Measurements from ENCODE around the gene TEX52.
A peak's percentile ranks its signal among the peaks of the same experiment; 100 is the strongest.
"Not testable (repeated sequence)": the region's sequence is repeated elsewhere in the genome, so short reads cannot be mapped to it uniquely, and the experiment has no call there.

TEX52 gene

GRCh38 chr12:2857021-2857431, at the start of gene TEX52:
Gene TEX52 (minus strand): TSS chr12:2857039. CDS start chr12:2857026, 13 bp downstream.
- FAIRE-seq = no peak

GRCh38 chr12:2904260-2904659, 47.4 kb upstream of the TEX52 start:
- FAIRE-seq = no peak

DNA sequence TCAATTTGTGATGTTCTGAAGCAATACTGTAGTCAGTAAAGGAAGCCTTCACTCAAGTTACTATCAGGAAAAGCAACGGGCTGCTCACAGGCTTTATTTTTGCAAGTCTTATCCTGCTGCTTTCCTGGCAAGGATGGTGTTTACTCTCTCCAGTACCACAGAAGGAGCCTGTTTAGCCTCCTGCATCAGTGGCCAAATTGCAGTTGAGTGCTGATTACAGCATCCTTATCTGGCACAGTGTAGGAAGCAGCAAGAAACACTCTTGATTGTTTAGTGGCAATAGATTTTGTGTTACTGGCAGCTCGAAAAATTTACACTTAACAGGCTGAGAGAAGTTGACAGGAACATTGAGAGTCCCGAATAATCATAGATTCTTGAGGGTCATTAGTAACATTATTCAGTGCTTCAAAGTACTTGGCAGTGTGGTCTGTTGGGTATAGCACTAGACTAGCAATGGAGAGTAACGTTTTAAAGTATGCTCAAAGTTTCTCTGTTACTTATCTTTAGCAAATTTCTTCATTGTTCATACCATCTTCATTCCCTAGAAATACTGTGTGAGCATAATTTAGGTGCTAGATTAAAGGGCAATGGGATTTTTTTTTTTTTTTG, 45.5 kb upstream of the TEX52 start:
- FAIRE-seq = no peak

DNA sequence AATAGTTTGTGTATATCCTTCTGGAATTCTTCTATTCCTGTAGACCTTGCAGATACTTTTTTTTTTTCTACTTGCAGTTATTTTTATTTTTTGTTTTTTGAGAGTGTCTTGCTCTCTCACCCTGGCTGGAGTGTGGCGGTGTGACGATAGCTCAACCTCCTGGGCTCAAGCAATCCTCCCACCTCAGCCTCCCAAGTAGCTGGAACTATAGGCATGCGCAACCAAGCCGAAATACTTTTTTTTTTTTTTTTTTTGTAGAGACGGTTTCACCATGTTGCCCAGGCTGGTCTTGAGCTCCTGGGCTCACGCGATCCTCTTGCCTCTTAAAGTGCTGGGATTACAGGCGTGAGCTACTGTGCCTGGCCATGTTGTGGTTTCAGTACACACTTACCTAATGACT, 43.8 kb upstream of the TEX52 start:
- no peak for FAIRE-seq

DNA sequence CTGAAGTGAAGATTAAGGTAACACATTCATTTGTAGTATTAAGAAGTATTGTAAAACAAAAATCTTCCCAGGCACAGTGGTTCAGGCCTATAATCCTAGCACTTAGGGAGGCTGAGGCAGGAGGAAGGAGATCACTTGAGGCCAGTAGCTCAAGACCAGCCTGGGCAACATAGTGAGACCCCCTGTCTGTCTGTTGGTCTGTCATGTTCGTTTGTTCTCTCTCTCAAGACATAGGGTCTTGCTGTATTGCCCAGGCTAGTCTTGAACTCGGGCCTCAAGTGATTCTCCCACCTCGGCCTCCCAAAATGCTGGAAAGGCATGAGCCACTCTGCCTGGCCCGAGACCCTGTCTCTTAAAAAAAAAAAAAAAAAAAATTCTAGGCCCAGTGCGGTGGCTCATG, 40.6 kb upstream of the TEX52 start:
- no peak for FAIRE-seq

DNA sequence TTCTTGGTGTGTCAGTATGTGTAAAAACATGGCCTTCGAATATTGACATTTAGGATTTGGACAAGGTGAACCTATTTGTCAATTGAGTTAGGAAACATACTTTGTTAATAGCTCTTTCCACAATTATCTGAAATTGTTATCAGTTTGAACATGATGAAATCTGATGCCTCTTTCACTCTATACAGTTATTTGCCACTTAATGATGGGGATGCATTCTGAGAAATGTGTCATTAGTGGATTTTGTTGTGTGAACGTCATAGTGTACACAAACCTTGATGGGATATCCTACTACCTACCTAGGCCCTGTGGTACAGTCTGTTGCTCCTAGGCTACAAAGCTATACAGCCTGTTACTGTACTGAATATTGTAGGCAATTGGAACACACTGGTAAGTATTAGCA, 38.7 kb upstream of the TEX52 start:
- no peak for FAIRE-seq

GRCh38 chr12:2895051-2895451, 38.2 kb upstream of the TEX52 start:
- no peak for FAIRE-seq

DNA sequence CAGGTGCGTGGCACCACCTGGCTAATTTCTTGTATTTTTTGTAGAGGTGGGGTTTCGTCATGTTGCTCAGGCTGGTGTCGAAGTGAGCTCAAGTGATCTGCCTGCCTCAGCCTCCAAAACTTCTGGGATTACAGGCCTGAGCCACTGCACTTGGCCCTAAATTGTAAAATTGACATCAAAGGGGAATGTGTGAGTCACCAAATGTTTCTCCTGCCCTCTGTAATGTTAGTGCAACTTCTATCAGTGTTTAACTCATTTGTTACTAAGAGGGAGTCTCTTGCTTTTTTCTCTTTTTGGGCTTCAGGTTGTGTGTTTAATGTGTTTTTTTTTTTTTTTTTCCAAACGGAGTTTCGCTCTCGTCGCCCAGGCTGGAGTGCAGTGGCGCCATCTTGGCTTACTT, 36.2 kb upstream of the TEX52 start:
- no peak for FAIRE-seq

GRCh38 chr12:2892246-2892645, 35.4 kb upstream of the TEX52 start:
- FAIRE-seq = no peak

GRCh38 chr12:2891240-2892053, 34.6 kb upstream of the TEX52 start:
- peak; percentile 83 for FAIRE-seq

DNA sequence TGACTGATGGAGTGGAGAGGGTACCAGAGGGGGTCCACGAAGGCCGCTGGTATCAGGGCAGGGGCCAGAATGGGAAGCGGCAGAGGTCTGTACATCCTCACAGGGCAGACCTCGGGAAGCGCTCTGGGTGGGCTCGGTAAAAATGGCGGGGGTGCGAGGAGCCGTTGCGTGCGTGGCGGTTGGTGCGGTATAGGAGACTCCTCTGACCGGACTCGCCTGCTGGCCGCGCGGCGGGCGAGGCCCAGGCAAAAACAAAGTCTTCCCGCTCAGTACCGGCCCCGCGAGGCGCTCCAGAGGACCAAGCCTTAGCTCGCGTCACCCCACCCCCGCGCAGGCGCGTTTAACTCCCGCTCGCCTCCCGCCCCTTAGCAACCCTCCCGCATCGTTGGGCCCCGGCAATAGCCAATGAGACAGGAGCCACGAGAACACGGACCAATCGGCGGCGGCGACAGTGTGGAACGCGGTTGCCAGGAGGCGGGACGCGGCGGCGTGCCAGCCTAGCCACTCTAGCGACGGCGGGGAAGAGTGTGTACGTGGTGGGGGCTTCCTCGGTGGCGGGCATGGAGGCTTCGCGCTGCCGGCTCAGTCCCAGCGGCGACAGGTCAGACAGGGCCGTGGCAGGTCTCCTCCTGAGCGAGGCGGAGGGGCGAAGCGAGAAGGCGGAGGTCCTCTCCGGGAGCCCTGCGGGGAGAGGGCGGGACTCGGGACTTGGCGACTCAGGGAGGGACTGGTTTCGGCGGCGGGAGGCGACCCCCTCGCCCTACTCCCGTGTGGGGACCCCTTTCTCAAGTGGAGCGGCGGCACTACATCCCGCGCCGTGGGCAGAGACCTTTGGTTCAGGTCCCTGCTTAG, 33.8 kb upstream of the TEX52 start, which contains the start of gene TULP3:
TULP3 (plus strand) TSS at position 504 of the 852 bp plus-strand sequence; CDS start at position 561, 57 bp downstream.
- FAIRE-seq = peak; percentile 95

- FAIRE-seq = no peak
These were observed 33.2 kb upstream of the TEX52 start for GRCh38 chr12:2890001-2890387.

DNA sequence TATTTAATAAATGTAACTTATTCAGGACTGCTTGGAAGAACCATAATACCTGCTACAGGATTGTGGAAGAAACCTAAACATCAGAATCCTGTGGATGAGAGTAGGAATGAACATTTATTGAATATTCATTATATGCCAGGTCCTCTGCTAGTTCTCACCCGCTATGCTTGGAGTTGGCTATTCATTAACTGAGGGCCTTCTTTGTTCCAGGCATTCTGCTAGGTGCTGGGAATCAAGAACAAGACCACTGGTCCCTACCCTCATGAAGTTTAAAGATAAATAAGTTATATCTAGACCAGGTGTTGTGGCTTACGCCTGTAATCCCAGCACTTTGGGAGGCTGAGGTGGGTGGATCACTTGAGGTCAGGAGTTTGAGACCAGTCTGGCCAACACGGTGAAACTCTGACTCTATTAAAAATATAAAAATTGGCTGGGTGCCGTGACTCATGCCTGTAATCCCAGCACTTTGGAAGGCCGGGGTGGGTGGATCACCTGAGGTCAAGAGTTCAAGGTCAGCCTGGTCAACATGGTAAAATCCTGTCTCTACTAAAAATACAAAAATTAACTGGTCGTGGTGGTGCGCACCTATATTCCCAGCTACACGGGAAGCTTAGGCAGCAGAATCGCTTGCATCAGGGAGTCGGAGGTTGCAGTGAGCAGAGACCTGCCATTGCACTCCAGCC, 30.1 kb upstream of the TEX52 start:
- FAIRE-seq = no peak

DNA sequence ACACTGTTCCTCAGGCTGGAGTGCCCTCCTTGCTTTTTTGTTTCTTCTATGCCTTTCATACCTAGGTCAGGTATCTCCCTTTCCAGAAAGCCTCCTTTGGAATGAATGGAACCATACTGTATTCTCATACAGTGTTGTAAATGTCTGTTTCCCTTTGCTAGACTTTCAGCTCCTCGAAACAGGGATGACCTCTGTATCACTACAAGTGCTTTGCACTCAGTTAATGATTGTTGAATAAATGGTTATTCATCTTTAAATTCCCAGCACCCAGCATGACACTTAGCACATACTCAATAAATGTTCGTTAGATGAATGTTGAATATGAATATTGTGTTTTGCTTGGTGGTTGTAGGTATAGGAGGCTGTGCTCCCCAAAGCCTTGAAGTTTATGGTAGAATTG, 28.0 kb upstream of the TEX52 start:
- no peak for FAIRE-seq

- no peak for FAIRE-seq
These were observed 23.0 kb upstream of the TEX52 start for GRCh38 chr12:2879853-2880252.

DNA sequence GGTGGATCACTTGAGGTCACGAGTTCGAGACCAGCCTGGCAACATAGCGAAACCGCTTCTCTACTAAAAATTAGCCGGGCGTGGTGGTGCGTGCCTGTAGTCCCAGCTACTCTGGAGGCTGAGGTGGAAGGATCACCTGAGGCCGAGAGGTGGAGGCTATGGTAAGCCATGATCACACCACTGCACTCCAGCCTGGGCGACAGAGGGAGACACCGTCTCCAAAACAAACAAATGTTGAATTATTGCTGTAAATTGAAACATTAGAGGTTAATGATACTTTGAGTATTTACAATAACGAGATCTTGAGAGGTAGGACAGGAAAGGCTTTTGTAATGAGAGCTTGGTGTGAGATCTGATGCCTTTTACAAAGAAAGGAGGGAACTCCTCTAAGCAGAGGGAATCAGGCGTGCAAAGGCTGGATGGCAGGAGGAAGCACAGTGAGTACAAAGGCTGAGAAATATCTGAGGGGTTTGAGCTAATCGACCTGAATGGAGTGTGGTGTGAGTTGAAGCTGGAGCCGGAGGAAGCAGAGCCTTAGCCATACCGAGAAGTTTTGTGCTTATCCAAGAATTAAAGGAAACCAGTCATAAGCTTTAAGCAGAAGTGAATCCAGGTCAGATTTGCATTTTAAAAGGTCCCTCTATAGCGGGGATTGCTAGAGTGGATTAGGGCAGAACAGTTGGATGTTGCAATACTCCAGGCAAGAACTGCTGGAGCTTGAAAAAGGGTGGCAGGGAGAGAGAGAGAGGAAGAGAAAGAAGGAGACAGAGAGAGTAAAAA, 21.3 kb upstream of the TEX52 start:
- FAIRE-seq = no peak

- no peak for FAIRE-seq
These were observed 20.5 kb upstream of the TEX52 start, which contains the start of the genes FOXM1 and RHNO1 for GRCh38 chr12:2877047-2877952. Gene FOXM1 (minus strand): TSS chr12:2877174. CDS start chr12:2874478, 2,696 bp downstream. Gene RHNO1 (plus strand): TSS chr12:2877223. CDS start chr12:2885367, 8,144 bp downstream.

GRCh38 chr12:2876431-2877046, 19.7 kb upstream of the TEX52 start:
- no peak for FAIRE-seq

DNA sequence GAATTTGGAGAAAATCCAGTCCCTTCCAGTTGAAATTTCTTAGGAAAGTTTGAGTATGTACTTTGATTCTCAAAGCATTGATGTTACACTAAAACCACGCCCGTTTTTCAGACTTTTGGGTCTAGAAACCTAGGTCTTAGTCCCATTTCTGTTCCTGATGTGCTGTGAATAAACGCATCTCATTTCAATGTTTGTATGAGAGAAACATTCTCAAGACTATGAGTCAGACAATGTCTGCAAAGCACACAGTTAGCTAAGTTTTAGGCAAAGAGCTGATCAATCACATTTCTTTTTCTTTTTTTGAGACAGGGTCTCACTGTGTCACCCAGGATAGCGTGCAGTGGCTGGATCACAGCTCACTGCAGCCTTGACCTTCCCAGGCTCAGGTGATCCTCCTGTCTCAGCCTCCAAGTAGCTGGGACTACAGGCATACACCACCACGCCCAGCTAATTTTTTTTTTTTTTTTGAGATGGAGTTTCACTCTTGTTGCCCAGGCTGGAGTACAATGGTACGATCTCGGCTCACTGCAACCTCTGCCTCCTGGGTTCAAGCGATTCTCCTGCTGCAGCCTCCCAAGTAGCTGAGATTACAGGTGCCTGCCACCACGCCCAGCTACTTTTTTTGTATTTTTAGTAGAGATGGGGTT, 12.3 kb upstream of the TEX52 start:
- not testable (repeated sequence) for FAIRE-seq

DNA sequence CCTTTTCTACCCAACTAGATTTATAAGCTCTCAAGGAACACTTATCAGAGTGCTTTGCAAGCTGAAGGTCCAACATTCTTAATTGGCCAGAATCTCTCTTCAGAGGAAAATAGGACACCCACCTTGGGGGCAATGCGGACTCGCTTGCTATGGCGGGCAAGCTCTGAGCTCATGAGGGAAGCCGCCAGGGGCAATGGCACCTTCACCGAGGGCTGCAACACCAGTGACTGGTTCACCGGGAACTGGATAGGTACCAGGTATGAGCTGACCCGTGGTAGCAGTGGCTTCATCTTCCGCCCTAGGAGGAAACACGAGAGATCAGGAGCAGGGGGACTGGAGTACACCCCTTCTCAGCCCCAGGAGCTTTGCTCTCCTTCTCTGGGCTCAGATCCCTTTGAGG, 7.4 kb upstream of the TEX52 start:
- no peak for FAIRE-seq

All from A204.1 (cell line).